K562 (cell line): ENCODE data around the gene VWA2.

ENCODE experiments used
- BACH1 ChIP-seq: fragments of 200-800 bp; sonication (Bioruptor generic); IDR thresholded peaks from 2 replicates; pipeline ENCODE4 v1.6.1; 2016; ENCODE audit warnings: missing genetic modification characterization, missing compliant biosample characterization
- NFYB ChIP-seq: IDR thresholded peaks from 2 replicates; pipeline ENCODE4 v1.6.1; 2011; ENCODE audit warnings: mild to moderate bottlenecking, moderate library complexity; ENCODE audit not compliant: insufficient read length; ENCODE audit errors: extremely low read depth
- ZEB2 ChIP-seq: fragments of 450-650 bp; IDR thresholded peaks from 2 replicates; pipeline ENCODE4 v1.6.1; 2016

DNA sequence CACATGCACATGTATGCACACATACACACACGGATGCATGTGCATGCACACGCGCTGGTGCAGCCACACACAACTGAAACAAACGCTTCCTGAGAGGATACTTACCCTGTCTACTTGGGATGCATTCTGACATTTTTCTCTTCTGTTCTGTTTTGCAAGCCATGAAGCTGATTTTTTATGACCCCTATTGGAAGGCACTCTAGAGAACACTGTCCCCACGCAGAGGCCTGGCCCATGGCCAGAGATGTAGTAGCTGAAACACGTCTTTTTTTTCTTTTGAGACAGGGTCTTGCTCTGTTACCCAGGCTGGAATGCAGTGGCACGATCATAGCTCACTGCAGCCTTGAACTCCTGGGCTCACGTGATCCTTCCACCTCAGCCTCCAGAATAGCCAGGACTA, 47.9 kb downstream of the VWA2 start:
- TF ChIP-seq NFYB (no peak), BACH1 (tag) (no peak), ZEB2 (no peak)
